PC-9 (cell line): ENCODE measurements around the gene CMIP.

ENCODE experiments used
- CTCF ChIP-seq: fragments of 200-600 bp; sonication (generic); conservative IDR thresholded peaks from 2 replicates; pipeline ENCODE4 v1.6.1; 2017; ENCODE audit warnings: mixed run types, antibody characterized with exemption, mild to moderate bottlenecking, moderate library complexity
- EZH2 ChIP-seq: fragments of 200-600 bp; sonication (generic); IDR thresholded peaks from 2 replicates; pipeline ENCODE4 v1.8.0; 2017; ENCODE audit warnings: antibody characterized with exemption, low read depth

- TF ChIP-seq CTCF, result no peak
- no peak for TF ChIP-seq EZH2
Observed at GRCh38 chr16:81511371-81511770, 66.8 kb downstream of the CMIP start.
